HEK293 (cell line): Measurements from ENCODE around the gene SACS.

ENCODE experiments used
- CTCF ChIA-PET: fragments of 350-600 bp; formaldehyde crosslinking; extraction: SDS; loops from one replicate; lab custom pipeline; 2021; ENCODE audit warnings: antibody characterized with exemption; lab: Yijun Ruan, JAX
- POLR2A ChIA-PET: fragments of 300-600 bp; formaldehyde crosslinking; extraction: SDS; loops from one replicate; lab custom pipeline; 2020; ENCODE audit warnings: antibody characterized with exemption, inconsistent platforms; lab: Yijun Ruan, JAX
- H3K27ac ChIP-seq: fragments of 200-500 bp; sonication (Bioruptor generic); 2 replicates; pipeline ENCODE4 v1.5.1; 2014; ENCODE audit warnings: low read depth, low read length, control low read depth, inconsistent platforms; ENCODE audit errors: extremely low read depth
- H3K36me3 ChIP-seq, 2 experiments: fragments of 200-500 bp in 1 of 2; sonication (Bioruptor generic) in 1 of 2; 1 replicate in 1 of 2; 2 replicates in 1 of 2; pipeline ENCODE4 v1.5.1; 2014 to 2017; ENCODE audit warnings: inconsistent platforms in 2 of 2, low read length in 2 of 2; ENCODE audit not compliant: control insufficient read depth in 2 of 2, insufficient read depth in 1 of 2
- H3K4me1 ChIP-seq: fragments of 200-500 bp; sonication (Bioruptor generic); 2 replicates; pipeline ENCODE4 v1.5.1; 2014; ENCODE audit warnings: mild to moderate bottlenecking, low read length, inconsistent platforms; ENCODE audit not compliant: control insufficient read depth, insufficient read depth
- H3K4me3 ChIP-seq: 2 replicates; pipeline ENCODE4 v1.5.1; 2011; ENCODE audit warnings: low read depth, mild to moderate bottlenecking, control low read depth, low read length, moderate library complexity
- H3K9me3 ChIP-seq: fragments of 200-500 bp; sonication (Bioruptor generic); 2 replicates; pipeline ENCODE4 v1.5.1; 2014; ENCODE audit warnings: low read depth, low read length, inconsistent platforms; ENCODE audit not compliant: control insufficient read depth, insufficient read depth
- KLF16 ChIP-seq: fragments of 450-650 bp; formaldehyde crosslinking; IDR thresholded peaks from 2 replicates; pipeline ENCODE4 v1.5.1; 2017; ENCODE audit warnings: missing biosample characterization, missing genetic modification characterization
- OSR2 ChIP-seq: fragments of 450-650 bp; formaldehyde crosslinking; IDR thresholded peaks from 2 replicates; pipeline ENCODE4 v1.5.1; 2016; ENCODE audit warnings: missing biosample characterization, missing genetic modification characterization
- PRDM6 ChIP-seq: fragments of 450-650 bp; formaldehyde crosslinking; IDR thresholded peaks from 2 replicates; pipeline ENCODE4 v1.5.1; 2017; ENCODE audit warnings: missing biosample characterization, missing genetic modification characterization
- SCRT1 ChIP-seq: fragments of 450-650 bp; formaldehyde crosslinking; IDR thresholded peaks from 2 replicates; pipeline ENCODE4 v1.5.1; 2016; ENCODE audit warnings: missing biosample characterization, missing genetic modification characterization, borderline replicate concordance
- SETDB1 ChIP-seq: IDR thresholded peaks from one replicate; pipeline ENCODE4 v1.6.1; 2017; ENCODE audit warnings: mild to moderate bottlenecking, low read length, moderate library complexity, mixed read lengths; ENCODE audit not compliant: insufficient read length
- ZBTB20 ChIP-seq: fragments of 450-650 bp; formaldehyde crosslinking; IDR thresholded peaks from 2 replicates; pipeline ENCODE4 v1.5.1; 2016; ENCODE audit warnings: missing biosample characterization, missing genetic modification characterization
- ZBTB49 ChIP-seq: fragments of 450-650 bp; formaldehyde crosslinking; IDR thresholded peaks from 2 replicates; pipeline ENCODE4 v1.5.1; 2016; ENCODE audit warnings: missing biosample characterization, missing genetic modification characterization, low read depth
- ZBTB8A ChIP-seq: fragments of 450-650 bp; formaldehyde crosslinking; IDR thresholded peaks from 2 replicates; pipeline ENCODE4 v1.5.1; 2016; ENCODE audit warnings: missing biosample characterization, missing genetic modification characterization
- ZFP41 ChIP-seq: fragments of 450-650 bp; formaldehyde crosslinking; IDR thresholded peaks from 2 replicates; pipeline ENCODE4 v1.5.1; 2016; ENCODE audit warnings: missing biosample characterization, missing genetic modification characterization, borderline replicate concordance
- ZFP69B ChIP-seq: fragments of 450-650 bp; formaldehyde crosslinking; IDR thresholded peaks from 2 replicates; pipeline ENCODE4 v1.5.1; 2016; ENCODE audit warnings: missing biosample characterization, missing genetic modification characterization
- ZNF169 ChIP-seq: fragments of 450-650 bp; formaldehyde crosslinking; IDR thresholded peaks from 2 replicates; pipeline ENCODE4 v1.5.1; 2016; ENCODE audit warnings: missing biosample characterization, missing genetic modification characterization
- ZNF274 ChIP-seq, 2 experiments: fragments of 200-500 bp in 1 of 2; fragments of 450-650 bp in 1 of 2; sonication (Bioruptor generic) in 1 of 2; formaldehyde crosslinking in 1 of 2; IDR thresholded peaks; 2 replicates each; pipeline versions ENCODE4 v1.5.1 to v1.6.1; 2014 to 2016; ENCODE audit warnings: borderline replicate concordance in 1 of 2, inconsistent platforms in 1 of 2, low read length in 1 of 2, missing biosample characterization in 1 of 2, missing genetic modification characterization in 1 of 2
- ZNF302 ChIP-seq: fragments of 450-650 bp; formaldehyde crosslinking; IDR thresholded peaks from 2 replicates; pipeline ENCODE4 v1.5.1; 2016; ENCODE audit warnings: missing biosample characterization, missing genetic modification characterization, low read depth
- ZNF350 ChIP-seq: fragments of 450-650 bp; formaldehyde crosslinking; IDR thresholded peaks from 2 replicates; pipeline ENCODE4 v1.5.0; 2017; ENCODE audit warnings: missing biosample characterization, mild to moderate bottlenecking, missing genetic modification characterization
- ZNF37A ChIP-seq: fragments of 450-650 bp; IDR thresholded peaks from 2 replicates; pipeline ENCODE4 v1.5.1; 2018; ENCODE audit warnings: missing biosample characterization, missing genetic modification characterization
- ZNF416 ChIP-seq: fragments of 450-650 bp; formaldehyde crosslinking; IDR thresholded peaks from 2 replicates; pipeline ENCODE4 v1.5.1; 2016; ENCODE audit warnings: missing biosample characterization, missing genetic modification characterization
- ZNF501 ChIP-seq: fragments of 450-650 bp; formaldehyde crosslinking; IDR thresholded peaks from 2 replicates; pipeline ENCODE4 v1.5.1; 2016; ENCODE audit warnings: missing biosample characterization, missing genetic modification characterization
- ZNF521 ChIP-seq: fragments of 450-650 bp; formaldehyde crosslinking; IDR thresholded peaks from 2 replicates; pipeline ENCODE4 v1.5.1; 2017; ENCODE audit warnings: missing biosample characterization, mild to moderate bottlenecking, missing genetic modification characterization
- ZNF549 ChIP-seq: fragments of 450-650 bp; IDR thresholded peaks from 2 replicates; pipeline ENCODE4 v1.5.1; 2018; ENCODE audit warnings: missing biosample characterization, missing genetic modification characterization, mild to moderate bottlenecking, inconsistent platforms, moderate library complexity
- ZNF707 ChIP-seq: fragments of 450-650 bp; formaldehyde crosslinking; IDR thresholded peaks from 2 replicates; pipeline ENCODE4 v1.5.1; 2016; ENCODE audit warnings: missing biosample characterization, missing genetic modification characterization
- ZSCAN16 ChIP-seq: fragments of 450-650 bp; formaldehyde crosslinking; IDR thresholded peaks from 2 replicates; pipeline ENCODE4 v1.5.1; 2016; ENCODE audit warnings: missing biosample characterization, missing genetic modification characterization
- ZSCAN18 ChIP-seq: fragments of 450-650 bp; formaldehyde crosslinking; IDR thresholded peaks from 2 replicates; pipeline ENCODE4 v1.5.1; 2016; ENCODE audit warnings: missing biosample characterization, missing genetic modification characterization
- ZSCAN4 ChIP-seq: fragments of 450-650 bp; formaldehyde crosslinking; IDR thresholded peaks from 2 replicates; pipeline ENCODE4 v1.5.1; 2017; ENCODE audit warnings: missing biosample characterization, missing genetic modification characterization

SACS gene

GRCh38 chr13:23453132-23453531, 19.6 kb upstream of the SACS start (continued):
- no peak for TF ChIP-seq ZNF274 (IDR thresholded peaks at IDR 0.05; ENCODE audit: low read length)
- TF ChIP-seq ZNF274 (tag by site-specific recombination; IDR thresholded peaks at IDR 0.05; ENCODE audit: borderline replicate concordance): no peak
- TF ChIP-seq, all 188 proteins: peak for 0

GRCh38 chr13:23450340-23451046, 17.0 kb upstream of the SACS start:
- ChIA-PET POLR2A (no interaction called here), CTCF (no interaction called here)
- Histone ChIP-seq H3K9me3 (no peaks in the 10 kb centered on the region), H3K4me1 (no peaks in the 10 kb centered on the region), H3K36me3 (no peaks in the 10 kb centered on the region), H3K27ac (no peak overlapping the region)
- TF ChIP-seq PRDM6 (tag by site-specific recombination) (peak; percentile 79), ZNF416 (tag by site-specific recombination) (no peak)
- TF ChIP-seq, all 188 proteins: peak for 1
- H3K4me3 ChIP-seq: no peak overlapping the region

GRCh38 chr13:23449398-23450162, 16.1 kb upstream of the SACS start:
- Histone ChIP-seq H3K27ac (no peak overlapping the region), H3K9me3 (no peaks in the 10 kb centered on the region), H3K4me1 (no peaks in the 10 kb centered on the region), H3K4me3 (no peak overlapping the region), H3K36me3 (no peaks in the 10 kb centered on the region)
- ChIA-PET POLR2A (no interaction called here), CTCF (no interaction called here)
- TF ChIP-seq ZSCAN16: no peak
- no peak for TF ChIP-seq ZNF707 (tag by site-specific recombination)
- TF ChIP-seq ZSCAN18: no peak
- TF ChIP-seq ZNF302 (tag by site-specific recombination): no peak
- TF ChIP-seq ZBTB49 (tag by site-specific recombination): no peak
- TF ChIP-seq ZBTB20 (tag by site-specific recombination): no peak
- no peak for TF ChIP-seq ZBTB8A (tag by site-specific recombination)
- TF ChIP-seq ZNF350 (tag by site-specific recombination): no peak
- TF ChIP-seq OSR2 (tag by site-specific recombination): no peak
- TF ChIP-seq ZSCAN4 (tag by site-specific recombination): no peak
- TF ChIP-seq ZNF37A: no peak
- no peak for TF ChIP-seq ZNF521 (tag by site-specific recombination)
- TF ChIP-seq ZNF549 (tag by site-specific recombination): no peak
- TF ChIP-seq ZFP41 (tag by site-specific recombination): no peak
- TF ChIP-seq ZNF501: no peak
- TF ChIP-seq ZFP69B (tag by site-specific recombination): no peak
- no peak for TF ChIP-seq KLF16
- no peak for TF ChIP-seq SCRT1
- no peak for TF ChIP-seq SETDB1
- no peak for TF ChIP-seq ZNF169 (tag by site-specific recombination)
